ENCODE results near the gene CENPS. TPM values are rescaled to one million over a fixed set of nuclear protein-coding genes. Genes with fewer than 3 reads are reported as not detected.

Gene CENPS
- total and polyA plus RNA-seq, 9 of the 15 experiments (the other 6 are each of a cell fraction or from before 2014, with no cell fraction given): 10.2 to 36.0 (median 26.0) TPM

DNA sequence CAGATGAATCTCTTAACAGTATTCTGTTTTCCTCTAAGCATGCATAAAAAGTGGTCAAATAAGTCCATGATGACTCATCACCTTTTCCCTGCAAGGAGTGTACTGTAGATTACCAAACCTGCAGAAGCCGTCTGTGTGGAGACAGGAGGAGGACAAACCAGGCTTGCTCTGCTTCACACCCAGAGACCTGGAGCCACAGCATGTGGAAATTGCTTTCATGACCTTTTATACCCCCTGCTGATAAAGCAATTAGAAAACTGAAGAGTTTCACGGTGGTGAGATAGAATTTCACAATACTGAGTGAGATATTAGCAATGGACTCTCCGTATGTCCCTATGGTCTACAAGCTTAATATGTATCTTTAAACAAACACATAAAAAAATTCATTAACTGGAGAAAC lies 29.0 kb downstream of the CENPS start (continued):
- TF ChIP-seq STAG1 (CRISPR knock-in tag; IDR thresholded peaks at IDR 0.05; ENCODE audit: borderline replicate concordance): no peak
- no peak for TF ChIP-seq RUNX1 (IDR thresholded peaks at IDR 0.05; ENCODE audit: low read depth)
- TF ChIP-seq POU5F1 (IDR thresholded peaks at IDR 0.05; ENCODE audit: borderline replicate concordance, low read depth, low read length, partially characterized antibody): no peak
- TF ChIP-seq, protein P1, sequence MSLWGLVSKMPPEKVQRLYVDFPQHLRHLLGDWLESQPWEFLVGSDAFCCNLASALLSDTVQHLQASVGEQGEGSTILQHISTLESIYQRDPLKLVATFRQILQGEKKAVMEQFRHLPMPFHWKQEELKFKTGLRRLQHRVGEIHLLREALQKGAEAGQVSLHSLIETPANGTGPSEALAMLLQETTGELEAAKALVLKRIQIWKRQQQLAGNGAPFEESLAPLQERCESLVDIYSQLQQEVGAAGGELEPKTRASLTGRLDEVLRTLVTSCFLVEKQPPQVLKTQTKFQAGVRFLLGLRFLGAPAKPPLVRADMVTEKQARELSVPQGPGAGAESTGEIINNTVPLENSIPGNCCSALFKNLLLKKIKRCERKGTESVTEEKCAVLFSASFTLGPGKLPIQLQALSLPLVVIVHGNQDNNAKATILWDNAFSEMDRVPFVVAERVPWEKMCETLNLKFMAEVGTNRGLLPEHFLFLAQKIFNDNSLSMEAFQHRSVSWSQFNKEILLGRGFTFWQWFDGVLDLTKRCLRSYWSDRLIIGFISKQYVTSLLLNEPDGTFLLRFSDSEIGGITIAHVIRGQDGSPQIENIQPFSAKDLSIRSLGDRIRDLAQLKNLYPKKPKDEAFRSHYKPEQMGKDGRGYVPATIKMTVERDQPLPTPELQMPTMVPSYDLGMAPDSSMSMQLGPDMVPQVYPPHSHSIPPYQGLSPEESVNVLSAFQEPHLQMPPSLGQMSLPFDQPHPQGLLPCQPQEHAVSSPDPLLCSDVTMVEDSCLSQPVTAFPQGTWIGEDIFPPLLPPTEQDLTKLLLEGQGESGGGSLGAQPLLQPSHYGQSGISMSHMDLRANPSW (CRISPR knock-in tag; IDR thresholded peaks at IDR 0.05): no peak
- TF ChIP-seq DPF2 (IDR thresholded peaks at IDR 0.05): peak; percentile 94
- no peak for TF ChIP-seq ASH1L (IDR thresholded peaks at IDR 0.05; ENCODE audit: borderline replicate concordance, low read depth, partially characterized antibody)
- no peak for TF ChIP-seq POLR2AphosphoS2 (IDR thresholded peaks at IDR 0.05; ENCODE audit: low read length)
- no peak for TF ChIP-seq SRSF1 (IDR thresholded peaks at IDR 0.05; ENCODE audit: low read depth, low read length)
- TF ChIP-seq RFX1 (IDR thresholded peaks at IDR 0.05): no peak
- TF ChIP-seq, protein P2, sequence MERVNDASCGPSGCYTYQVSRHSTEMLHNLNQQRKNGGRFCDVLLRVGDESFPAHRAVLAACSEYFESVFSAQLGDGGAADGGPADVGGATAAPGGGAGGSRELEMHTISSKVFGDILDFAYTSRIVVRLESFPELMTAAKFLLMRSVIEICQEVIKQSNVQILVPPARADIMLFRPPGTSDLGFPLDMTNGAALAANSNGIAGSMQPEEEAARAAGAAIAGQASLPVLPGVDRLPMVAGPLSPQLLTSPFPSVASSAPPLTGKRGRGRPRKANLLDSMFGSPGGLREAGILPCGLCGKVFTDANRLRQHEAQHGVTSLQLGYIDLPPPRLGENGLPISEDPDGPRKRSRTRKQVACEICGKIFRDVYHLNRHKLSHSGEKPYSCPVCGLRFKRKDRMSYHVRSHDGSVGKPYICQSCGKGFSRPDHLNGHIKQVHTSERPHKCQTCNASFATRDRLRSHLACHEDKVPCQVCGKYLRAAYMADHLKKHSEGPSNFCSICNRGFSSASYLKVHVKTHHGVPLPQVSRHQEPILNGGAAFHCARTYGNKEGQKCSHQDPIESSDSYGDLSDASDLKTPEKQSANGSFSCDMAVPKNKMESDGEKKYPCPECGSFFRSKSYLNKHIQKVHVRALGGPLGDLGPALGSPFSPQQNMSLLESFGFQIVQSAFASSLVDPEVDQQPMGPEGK (CRISPR knock-in tag; IDR thresholded peaks at IDR 0.05; ENCODE audit: borderline replicate concordance): no peak
- TF ChIP-seq PYGO2 (tag; IDR thresholded peaks at IDR 0.05): no peak
- TF ChIP-seq, protein P3, sequence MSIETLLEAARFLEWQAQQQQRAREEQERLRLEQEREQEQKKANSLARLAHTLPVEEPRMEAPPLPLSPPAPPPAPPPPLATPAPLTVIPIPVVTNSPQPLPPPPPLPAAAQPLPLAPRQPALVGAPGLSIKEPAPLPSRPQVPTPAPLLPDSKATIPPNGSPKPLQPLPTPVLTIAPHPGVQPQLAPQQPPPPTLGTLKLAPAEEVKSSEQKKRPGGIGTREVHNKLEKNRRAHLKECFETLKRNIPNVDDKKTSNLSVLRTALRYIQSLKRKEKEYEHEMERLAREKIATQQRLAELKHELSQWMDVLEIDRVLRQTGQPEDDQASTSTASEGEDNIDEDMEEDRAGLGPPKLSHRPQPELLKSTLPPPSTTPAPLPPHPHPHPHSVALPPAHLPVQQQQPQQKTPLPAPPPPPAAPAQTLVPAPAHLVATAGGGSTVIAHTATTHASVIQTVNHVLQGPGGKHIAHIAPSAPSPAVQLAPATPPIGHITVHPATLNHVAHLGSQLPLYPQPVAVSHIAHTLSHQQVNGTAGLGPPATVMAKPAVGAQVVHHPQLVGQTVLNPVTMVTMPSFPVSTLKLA (conservative IDR thresholded peaks at IDR 0.05): peak in 1 of 2 experiments; percentile 61; a peak in 2 of 4 replicates
- 0 out of 4 replicates have a peak, but pooled peaks have one; percentile 33 to 57 for TF ChIP-seq ARNT (IDR thresholded peaks at IDR 0.05)
- TF ChIP-seq, protein P4, sequence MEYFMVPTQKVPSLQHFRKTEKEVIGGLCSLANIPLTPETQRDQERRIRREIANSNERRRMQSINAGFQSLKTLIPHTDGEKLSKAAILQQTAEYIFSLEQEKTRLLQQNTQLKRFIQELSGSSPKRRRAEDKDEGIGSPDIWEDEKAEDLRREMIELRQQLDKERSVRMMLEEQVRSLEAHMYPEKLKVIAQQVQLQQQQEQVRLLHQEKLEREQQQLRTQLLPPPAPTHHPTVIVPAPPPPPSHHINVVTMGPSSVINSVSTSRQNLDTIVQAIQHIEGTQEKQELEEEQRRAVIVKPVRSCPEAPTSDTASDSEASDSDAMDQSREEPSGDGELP (CRISPR knock-in tag; IDR thresholded peaks at IDR 0.05; ENCODE audit: borderline replicate concordance): no peak
- TF ChIP-seq KAT7 (CRISPR knock-in tag; IDR thresholded peaks at IDR 0.05; ENCODE audit: borderline replicate concordance): no peak
- TF ChIP-seq, protein P5, sequence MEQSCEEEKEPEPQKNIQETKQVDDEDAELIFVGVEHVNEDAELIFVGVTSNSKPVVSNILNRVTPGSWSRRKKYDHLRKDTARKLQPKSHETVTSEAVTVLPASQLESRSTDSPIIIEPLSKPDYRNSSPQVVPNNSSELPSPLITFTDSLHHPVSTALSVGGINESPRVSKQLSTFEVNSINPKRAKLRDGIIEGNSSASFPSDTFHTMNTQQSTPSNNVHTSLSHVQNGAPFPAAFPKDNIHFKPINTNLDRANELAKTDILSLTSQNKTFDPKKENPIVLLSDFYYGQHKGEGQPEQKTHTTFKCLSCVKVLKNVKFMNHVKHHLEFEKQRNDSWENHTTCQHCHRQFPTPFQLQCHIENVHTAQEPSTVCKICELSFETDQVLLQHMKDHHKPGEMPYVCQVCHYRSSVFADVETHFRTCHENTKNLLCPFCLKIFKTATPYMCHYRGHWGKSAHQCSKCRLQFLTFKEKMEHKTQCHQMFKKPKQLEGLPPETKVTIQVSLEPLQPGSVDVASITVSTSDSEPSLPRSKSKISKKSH (CRISPR knock-in tag; IDR thresholded peaks at IDR 0.05): no peak
- TF ChIP-seq HIVEP1 (CRISPR knock-in tag; IDR thresholded peaks at IDR 0.05): no peak

Data from K562 (cell line).